ENCODE results near the gene WNT6. TPM values are rescaled to one million over a fixed set of nuclear protein-coding genes. Genes with fewer than 3 reads are reported as not detected.

The WNT6 gene
- total RNA-seq, 2 experiments from 2014 or later: not detected

DNA sequence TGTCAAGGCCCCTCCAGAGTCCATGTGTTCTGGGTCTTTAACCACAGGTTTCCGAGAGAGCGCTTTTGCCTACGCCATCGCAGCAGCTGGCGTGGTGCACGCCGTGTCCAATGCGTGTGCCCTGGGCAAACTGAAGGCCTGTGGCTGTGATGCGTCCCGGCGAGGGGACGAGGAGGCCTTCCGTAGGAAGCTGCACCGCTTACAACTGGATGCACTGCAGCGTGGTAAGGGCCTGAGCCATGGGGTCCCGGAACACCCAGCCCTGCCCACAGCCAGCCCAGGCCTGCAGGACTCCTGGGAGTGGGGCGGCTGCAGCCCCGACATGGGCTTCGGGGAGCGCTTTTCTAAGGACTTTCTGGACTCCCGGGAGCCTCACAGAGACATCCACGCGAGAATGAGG, 30.3 kb downstream of the WNT6 start:
- Mint-ChIP-seq H3K27ac (peak overlapping the region; percentile 45), H3K9me3 (no peaks in the 10 kb centered on the region), H3K36me3 (ENCODE audit: low read depth) (no peaks in the 10 kb centered on the region), H3K27me3 (no peaks in the 10 kb centered on the region), H3K4me3 (no peak overlapping the region), H3K4me1 (ENCODE audit: low read depth) (peaks cover 37% of the 10 kb centered on the region)
- H3K4me3 ChIP-seq (ENCODE audit: low read length): no peak overlapping the region
- ATAC-seq (ENCODE audit: poor library complexity) (no peak), DNase-seq (no peak)
- peaks cover 42% of the 10 kb centered on the region for H3K4me1 ChIP-seq (ENCODE audit: insufficient read depth, low read length)
- peaks cover 3% of the 10 kb centered on the region for H3K36me3 ChIP-seq (ENCODE audit: insufficient read depth, low read length)
- H3K9me3 ChIP-seq (ENCODE audit: control insufficient read depth in 1 of 2, insufficient read depth in 1 of 2, low read length in 2 of 2): peaks cover 0 to 7% of the 10 kb centered on the region in 2 experiments
- POLR2A ChIA-PET: no interaction called here
- no peak overlapping the region for H3K27ac ChIP-seq (ENCODE audit: low read depth in 1 of 2, low read length in 2 of 2)
- intact Hi-C loops (cut with DNase I, micrococcal nuclease): loop anchor here in 1 of 2 experiments (5.0 kb wide), 2 partner anchors 178 to 493 kb away; partner anchors contain the start of genes CTDSP1 and TTLL4
- no peaks in the 10 kb centered on the region for H3K27me3 ChIP-seq (ENCODE audit: control insufficient read depth in 1 of 2, insufficient read depth in 2 of 2, low read length in 2 of 2)
- CTCF ChIA-PET: interaction anchor here (3.8 kb wide), 1 partner anchor 13 kb away, joined by 18 read pairs; no protein-coding TSS in a partner anchor
- TF ChIP-seq, protein P1, sequence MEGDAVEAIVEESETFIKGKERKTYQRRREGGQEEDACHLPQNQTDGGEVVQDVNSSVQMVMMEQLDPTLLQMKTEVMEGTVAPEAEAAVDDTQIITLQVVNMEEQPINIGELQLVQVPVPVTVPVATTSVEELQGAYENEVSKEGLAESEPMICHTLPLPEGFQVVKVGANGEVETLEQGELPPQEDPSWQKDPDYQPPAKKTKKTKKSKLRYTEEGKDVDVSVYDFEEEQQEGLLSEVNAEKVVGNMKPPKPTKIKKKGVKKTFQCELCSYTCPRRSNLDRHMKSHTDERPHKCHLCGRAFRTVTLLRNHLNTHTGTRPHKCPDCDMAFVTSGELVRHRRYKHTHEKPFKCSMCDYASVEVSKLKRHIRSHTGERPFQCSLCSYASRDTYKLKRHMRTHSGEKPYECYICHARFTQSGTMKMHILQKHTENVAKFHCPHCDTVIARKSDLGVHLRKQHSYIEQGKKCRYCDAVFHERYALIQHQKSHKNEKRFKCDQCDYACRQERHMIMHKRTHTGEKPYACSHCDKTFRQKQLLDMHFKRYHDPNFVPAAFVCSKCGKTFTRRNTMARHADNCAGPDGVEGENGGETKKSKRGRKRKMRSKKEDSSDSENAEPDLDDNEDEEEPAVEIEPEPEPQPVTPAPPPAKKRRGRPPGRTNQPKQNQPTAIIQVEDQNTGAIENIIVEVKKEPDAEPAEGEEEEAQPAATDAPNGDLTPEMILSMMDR (IDR thresholded peaks at IDR 0.05): no peak

GRCh38 chr2:218890369-218890768, 30.8 kb downstream of the WNT6 start:
- no peak overlapping the region for H3K4me3 Mint-ChIP-seq
- CTCF ChIA-PET: no interaction called here
- intact Hi-C loops (cut with DNase I, micrococcal nuclease): loop anchor here in 1 of 2 experiments (5.0 kb wide), 2 partner anchors 178 to 493 kb away; partner anchors contain the start of genes CTDSP1 and TTLL4
- peaks cover 0 to 7% of the 10 kb centered on the region in 2 experiments for H3K9me3 ChIP-seq (ENCODE audit: control insufficient read depth in 1 of 2, insufficient read depth in 1 of 2, low read length in 2 of 2)
- no peaks in the 10 kb centered on the region for H3K9me3 Mint-ChIP-seq
- POLR2A ChIA-PET: no interaction called here
- peaks cover 42% of the 10 kb centered on the region for H3K4me1 ChIP-seq (ENCODE audit: insufficient read depth, low read length)
- H3K36me3 Mint-ChIP-seq (ENCODE audit: low read depth): no peaks in the 10 kb centered on the region
- peak overlapping the region; percentile 91 for H3K27ac Mint-ChIP-seq
- no peaks in the 10 kb centered on the region for H3K27me3 ChIP-seq (ENCODE audit: control insufficient read depth in 1 of 2, insufficient read depth in 2 of 2, low read length in 2 of 2)
- H3K27ac ChIP-seq (ENCODE audit: low read depth in 1 of 2, low read length in 2 of 2): no peak overlapping the region
- peaks cover 41% of the 10 kb centered on the region for H3K4me1 Mint-ChIP-seq (ENCODE audit: low read depth)
- TF ChIP-seq, protein P1 (IDR thresholded peaks at IDR 0.05): no peak
- H3K36me3 ChIP-seq (ENCODE audit: insufficient read depth, low read length): peaks cover 3% of the 10 kb centered on the region
- no peaks in the 10 kb centered on the region for H3K27me3 Mint-ChIP-seq
- no peak for ATAC-seq (ENCODE audit: poor library complexity)
- DNase-seq: no peak
- no peak overlapping the region for H3K4me3 ChIP-seq (ENCODE audit: low read length)

GRCh38 chr2:218891275-218892135, 31.9 kb downstream of the WNT6 start:
- TF ChIP-seq, protein P1 (IDR thresholded peaks at IDR 0.05): no peak
- H3K4me1 ChIP-seq (ENCODE audit: insufficient read depth, low read length): peaks cover 52% of the 10 kb centered on the region
- no peaks in the 10 kb centered on the region for H3K27me3 Mint-ChIP-seq
- H3K4me1 Mint-ChIP-seq (ENCODE audit: low read depth): peaks cover 52% of the 10 kb centered on the region
- peak overlapping the region; percentile 91 for H3K27ac Mint-ChIP-seq
- peak overlapping the region; percentile 74 to 91 for H3K27ac ChIP-seq (ENCODE audit: low read depth in 1 of 2, low read length in 2 of 2)
- H3K36me3 Mint-ChIP-seq (ENCODE audit: low read depth): no peaks in the 10 kb centered on the region
- H3K4me3 Mint-ChIP-seq: peak overlapping the region; percentile 56
- no peaks in the 10 kb centered on the region for H3K27me3 ChIP-seq (ENCODE audit: control insufficient read depth in 1 of 2, insufficient read depth in 2 of 2, low read length in 2 of 2)
- H3K4me3 ChIP-seq (ENCODE audit: low read length): no peak overlapping the region
- no peaks in the 10 kb centered on the region for H3K9me3 Mint-ChIP-seq
- H3K36me3 ChIP-seq (ENCODE audit: insufficient read depth, low read length): peaks cover 3% of the 10 kb centered on the region
- ATAC-seq (ENCODE audit: poor library complexity) (no peak), DNase-seq (no peak)
- POLR2A ChIA-PET: interaction anchor here (0.6 to 10.3 kb wide), 2 partner anchors 13 to 217 kb away, joined by 3 to 455 read pairs; partner anchors contain the start of gene WNT10A
- intact Hi-C loops (cut with DNase I, micrococcal nuclease): loop anchor here in 1 of 2 experiments (5.0 kb wide), 2 partner anchors 179 to 494 kb away; partner anchors contain the start of genes CTDSP1 and TTLL4
- CTCF ChIA-PET: interaction anchor here (1.1 to 11.9 kb wide), 5 partner anchors 12 to 403 kb away, joined by 3 to 500 read pairs (median 4); partner anchors contain the start of genes TTLL4 and WNT10A
- peaks cover 0 to 7% of the 10 kb centered on the region in 2 experiments for H3K9me3 ChIP-seq (ENCODE audit: control insufficient read depth in 1 of 2, insufficient read depth in 1 of 2, low read length in 2 of 2)
